ENCODE results near the gene MAP2K5. TPM values are rescaled to one million over a fixed set of nuclear protein-coding genes. Genes with fewer than 3 reads are reported as not detected.
A peak's percentile ranks its signal among the peaks of the same experiment; 100 is the strongest.

The MAP2K5 gene
- total and polyA plus RNA-seq, 9 of the 15 experiments (the other 6 are each of a cell fraction or from before 2014, with no cell fraction given) = 0.41 to 16.5 (median 7.5) TPM

- WGBS (ENCODE audit: insufficient coverage, low coverage, missing lambda C conversion rate) = 0% methylated on average over 1 of the region's 4 CpGs
- no peaks in the 10 kb centered on the region for H3K9me1 ChIP-seq (ENCODE audit: control insufficient read depth, insufficient read depth, low read length)
- in situ Hi-C loops (cut with MboI) = no loop called here
- ATAC-seq (peak; percentile 95), FAIRE-seq (peak; percentile 87), DNase-seq (ENCODE audit: extremely low read depth in 1 of 4, low spot score in 3 of 4) (peak; percentile 72 to 86 (median 76))
- H3K4me1 ChIP-seq (replicated peaks in 1 of 2; ENCODE audit: control insufficient read depth in 2 of 2, insufficient read depth in 2 of 2, low read length in 2 of 2) = peaks cover 7 to 27% of the 10 kb centered on the region in 2 experiments; a peak in 4 of 5 replicates
- H4K20me1 ChIP-seq (replicated peaks; ENCODE audit: control insufficient read depth, insufficient read depth, low read length) = no peaks in the 10 kb centered on the region
- ChIA-PET POLR2A (interaction anchor here (3.5 kb wide), 1 partner anchor 10 kb away, joined by 13 read pairs; no protein-coding TSS in a partner anchor), CTCF (ENCODE audit: low intra/inter-chr PET ratio) (interaction anchor here (0.6 kb wide), 1 partner anchor 29 kb away, joined by 4 read pairs; no protein-coding TSS in a partner anchor)
- peaks cover 41% of the 10 kb centered on the region for H3K36me3 ChIP-seq (ENCODE audit: control insufficient read depth, insufficient read depth, low read length)
- H2AFZ ChIP-seq (ENCODE audit: low read depth, low read length) = no peak overlapping the region
- H3K9ac ChIP-seq (ENCODE audit: insufficient read depth in 1 of 2, low read depth in 2 of 2, low read length in 2 of 2) = peak overlapping the region in 1 of 2 experiments; percentile 37; a peak in 2 of 4 replicates
- H3K4me2 ChIP-seq (ENCODE audit: insufficient read depth, low read length) = peak overlapping the region; percentile 34; the same call in 1 of the 2 replicates
- no peak overlapping the region for H3K4me3 ChIP-seq
- H3K79me2 ChIP-seq (ENCODE audit: control insufficient read depth, insufficient read depth, low read length) = no peaks in the 10 kb centered on the region
- intact Hi-C loops (cut with micrococcal nuclease) = no loop called here
- no peaks in the 10 kb centered on the region for H3K9me3 ChIP-seq (replicated peaks; ENCODE audit: control insufficient read depth, insufficient read depth, low read depth, low read length)
- no TSS peak for BruUV-seq (replicated peaks)
- H3K27ac ChIP-seq (ENCODE audit: extremely low read depth, low read depth, low read length) = peak overlapping the region; percentile 72
- no peaks in the 10 kb centered on the region for H3K27me3 ChIP-seq (ENCODE audit: control insufficient read depth in 2 of 2, insufficient read depth in 2 of 2, low read length in 2 of 2)
- TF ChIP-seq DMBX1 (CRISPR knock-in tag; IDR thresholded peaks at IDR 0.05; ENCODE audit: borderline replicate concordance) (peak; percentile 77), ZNF507 (tag; conservative IDR thresholded peaks at IDR 0.05) (no peak), C11orf30 (IDR thresholded peaks at IDR 0.05; ENCODE audit: low read depth) (peak; percentile 73), FOSL1 (tag; conservative IDR thresholded peaks at IDR 0.05) (peak; percentile 95), MAFG (tag; conservative IDR thresholded peaks at IDR 0.05) (peak; percentile 79), HMGXB4 (CRISPR knock-in tag; IDR thresholded peaks at IDR 0.05) (no peak), SMAD4 (CRISPR knock-in tag; conservative IDR thresholded peaks at IDR 0.05) (peak; percentile 55; the same call in 1 of the 2 replicates), TAF9B (IDR thresholded peaks at IDR 0.05; ENCODE audit: partially characterized antibody) (peak; percentile 24)
- TF ChIP-seq, protein P1, sequence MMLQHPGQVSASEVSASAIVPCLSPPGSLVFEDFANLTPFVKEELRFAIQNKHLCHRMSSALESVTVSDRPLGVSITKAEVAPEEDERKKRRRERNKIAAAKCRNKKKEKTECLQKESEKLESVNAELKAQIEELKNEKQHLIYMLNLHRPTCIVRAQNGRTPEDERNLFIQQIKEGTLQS (IDR thresholded peaks at IDR 0.05) = peak; percentile 96
- TF ChIP-seq, protein P1 (CRISPR knock-in tag; conservative IDR thresholded peaks at IDR 0.05) = peak; percentile 75; the same call in 1 of the 2 replicates
- TF ChIP-seq, protein P2, sequence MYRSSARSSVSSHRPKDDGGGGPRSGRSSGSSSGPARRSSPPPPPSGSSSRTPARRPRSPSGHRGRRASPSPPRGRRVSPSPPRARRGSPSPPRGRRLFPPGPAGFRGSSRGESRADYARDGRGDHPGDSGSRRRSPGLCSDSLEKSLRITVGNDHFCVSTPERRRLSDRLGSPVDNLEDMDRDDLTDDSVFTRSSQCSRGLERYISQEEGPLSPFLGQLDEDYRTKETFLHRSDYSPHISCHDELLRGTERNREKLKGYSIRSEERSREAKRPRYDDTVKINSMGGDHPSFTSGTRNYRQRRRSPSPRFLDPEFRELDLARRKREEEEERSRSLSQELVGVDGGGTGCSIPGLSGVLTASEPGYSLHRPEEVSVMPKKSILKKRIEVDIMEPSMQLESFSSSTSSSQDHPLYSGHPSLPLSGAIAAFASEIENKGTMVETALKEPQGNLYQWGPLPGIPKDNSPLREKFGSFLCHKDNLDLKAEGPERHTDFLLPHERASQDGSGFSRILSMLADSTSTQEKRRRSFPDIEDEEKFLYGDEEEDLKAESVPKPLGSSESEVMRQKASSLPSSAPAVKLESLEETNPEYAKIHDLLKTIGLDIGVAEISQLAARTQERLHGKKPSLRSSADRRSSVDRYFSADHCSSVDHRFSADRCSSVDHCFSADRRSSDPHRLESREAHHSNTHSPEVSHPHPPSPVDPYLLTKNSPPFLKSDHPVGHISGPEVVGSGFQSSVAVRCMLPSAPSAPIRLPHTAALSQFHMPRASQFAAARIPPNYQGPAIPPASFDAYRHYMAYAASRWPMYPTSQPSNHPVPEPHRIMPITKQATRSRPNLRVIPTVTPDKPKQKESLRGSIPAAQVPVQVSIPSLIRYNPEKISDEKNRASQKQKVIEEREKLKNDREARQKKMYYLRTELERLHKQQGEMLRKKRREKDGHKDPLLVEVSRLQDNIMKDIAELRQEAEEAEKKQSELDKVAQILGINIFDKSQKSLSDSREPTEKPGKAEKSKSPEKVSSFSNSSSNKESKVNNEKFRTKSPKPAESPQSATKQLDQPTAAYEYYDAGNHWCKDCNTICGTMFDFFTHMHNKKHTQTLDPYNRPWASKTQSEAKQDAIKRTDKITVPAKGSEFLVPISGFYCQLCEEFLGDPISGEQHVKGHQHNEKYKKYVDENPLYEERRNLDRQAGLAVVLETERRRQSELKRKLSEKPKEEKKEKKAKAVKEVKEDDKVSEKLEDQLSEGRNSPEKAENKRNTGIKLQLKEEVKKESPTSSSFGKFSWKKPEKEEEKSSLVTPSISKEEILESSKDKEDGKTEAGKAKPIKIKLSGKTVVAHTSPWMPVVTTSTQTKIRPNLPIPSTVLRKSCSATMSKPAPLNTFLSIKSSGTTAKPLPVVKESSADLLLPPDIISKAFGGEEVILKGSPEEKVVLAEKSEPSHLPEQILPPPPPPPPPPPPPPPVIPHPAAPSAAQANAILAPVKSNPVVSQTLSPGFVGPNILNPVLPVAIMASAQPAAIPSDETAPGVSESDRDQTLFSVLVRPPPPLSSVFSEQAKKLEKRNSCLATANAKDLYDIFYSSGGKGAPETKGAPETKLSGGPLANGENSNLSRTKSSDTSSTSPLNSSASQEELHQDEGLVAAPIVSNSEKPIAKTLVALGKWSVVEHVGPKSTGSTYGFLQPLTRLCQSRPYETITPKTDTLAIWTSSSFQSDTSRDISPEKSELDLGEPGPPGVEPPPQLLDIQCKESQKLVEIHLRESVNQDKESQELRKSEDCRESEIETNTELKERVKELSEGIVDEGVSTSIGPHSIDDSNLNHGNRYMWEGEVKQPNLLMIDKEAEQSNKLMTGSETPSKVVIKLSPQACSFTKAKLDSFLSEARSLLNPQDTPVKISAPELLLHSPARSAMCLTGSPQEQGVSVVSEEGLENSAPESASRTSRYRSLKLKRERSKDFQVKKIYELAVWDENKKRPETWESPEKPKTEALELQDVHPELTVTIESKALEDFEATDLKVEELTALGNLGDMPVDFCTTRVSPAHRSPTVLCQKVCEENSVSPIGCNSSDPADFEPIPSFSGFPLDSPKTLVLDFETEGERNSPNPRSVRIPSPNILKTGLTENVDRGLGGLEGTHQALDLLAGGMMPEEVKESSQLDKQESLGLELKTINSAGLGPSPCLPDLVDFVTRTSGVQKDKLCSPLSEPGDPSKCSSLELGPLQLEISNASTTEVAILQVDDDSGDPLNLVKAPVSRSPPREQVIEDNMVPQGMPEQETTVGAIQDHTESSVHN (IDR thresholded peaks at IDR 0.05; ENCODE audit: borderline replicate concordance in 1 of 2, low read depth in 1 of 2) = peak in 1 of 2 experiments; percentile 53; a peak in 1 of 4 replicates
Measured at GRCh38 chr15:67550522-67550921, 8.0 kb downstream of the MAP2K5 start.
